Measurements from ENCODE around the gene RASGRP1.

- TF ChIP-seq CTCF (IDR thresholded peaks at IDR 0.05), result no peak
- TF ChIP-seq EZH2 (IDR thresholded peaks at IDR 0.05; ENCODE audit: borderline replicate concordance, insufficient read depth, low read depth, low read length, poor library complexity, severe bottlenecking), result no peak
These were observed 44.1 kb upstream of the RASGRP1 start for GRCh38 chr15:38608682-38609081.

All from B cell (primary cell).